WTC11 (cell line): ENCODE data around the gene OFD1. TPM values are rescaled to one million over a fixed set of nuclear protein-coding genes. Genes with fewer than 3 reads are reported as not detected.
A peak's percentile ranks its signal among the peaks of the same experiment; 100 is the strongest.

Experiments used
- ATAC-seq: fragments of 200-7000 bp; cut with Tn5 transposase; 2 replicates; pipeline ENCODE4 v1.10.0; 2021; ENCODE audit warnings: mild to moderate bottlenecking, moderate library complexity
- CTCF ChIA-PET: fragments of 300-600 bp; sonication (Branson Sonifier 250); formaldehyde crosslinking; loops from one replicate; lab custom pipeline; 2021; ENCODE audit warnings: antibody characterized with exemption; lab: Charles Lee
- POLR2A ChIA-PET: fragments of 350-600 bp; sonication (Branson Sonifier 250); formaldehyde crosslinking; loops from one replicate; lab custom pipeline; 2021; ENCODE audit warnings: antibody characterized with exemption; lab: Charles Lee
- DNase-seq: peaks from one replicate; pipeline ENCODE4 v3.0.0; 2021; ENCODE audit warnings: low spot score
- H3K27ac Mint-ChIP-seq: 2 replicates; pipeline ENCODE4 v1.8.0; 2021; ENCODE audit warnings: mixed read lengths
- H3K27me3 Mint-ChIP-seq: 2 replicates; pipeline ENCODE4 v1.8.0; 2021; ENCODE audit warnings: low read depth, mild to moderate bottlenecking, moderate library complexity, mixed read lengths
- H3K36me3 Mint-ChIP-seq: 2 replicates; pipeline ENCODE4 v1.8.0; 2021; ENCODE audit warnings: mixed read lengths
- H3K4me1 Mint-ChIP-seq: 2 replicates; pipeline ENCODE4 v1.8.0; 2022; ENCODE audit warnings: mixed read lengths
- H3K4me3 Mint-ChIP-seq: 2 replicates; pipeline ENCODE4 v1.8.0; 2021; ENCODE audit warnings: mild to moderate bottlenecking, moderate library complexity, mixed read lengths
- H3K9me3 Mint-ChIP-seq: 2 replicates; pipeline ENCODE4 v1.8.0; 2021; ENCODE audit warnings: mixed read lengths
- CREM ChIP-seq: sonication (generic); formaldehyde crosslinking; IDR thresholded peaks from 2 replicates; pipeline ENCODE4 v1.8.1; 2022; ENCODE audit warnings: mild to moderate bottlenecking, missing genetic modification reagents, moderate library complexity
- ELF4 ChIP-seq: sonication (generic); formaldehyde crosslinking; IDR thresholded peaks from 2 replicates; pipeline ENCODE4 v1.8.1; 2022; ENCODE audit warnings: low read depth, mild to moderate bottlenecking, moderate library complexity, missing genetic modification reagents
- ETV6 ChIP-seq: sonication (generic); formaldehyde crosslinking; IDR thresholded peaks from 2 replicates; pipeline ENCODE4 v1.8.1; 2022; ENCODE audit warnings: mild to moderate bottlenecking, missing genetic modification reagents
- GTF2I ChIP-seq: fragments of 250-450 bp; sonication (Bioruptor Pico); conservative IDR thresholded peaks from 2 replicates; pipeline ENCODE4 v1.4.0; 2021; ENCODE audit warnings: mild to moderate bottlenecking
- JAZF1 ChIP-seq: fragments of 250-450 bp; sonication (Bioruptor Pico); IDR thresholded peaks from 2 replicates; pipeline ENCODE4 v1.9.0; 2021; ENCODE audit warnings: moderate library complexity, mild to moderate bottlenecking, inconsistent platforms
- JUN ChIP-seq: sonication (generic); formaldehyde crosslinking; IDR thresholded peaks from 2 replicates; pipeline ENCODE4 v1.8.0; 2023; ENCODE audit warnings: mild to moderate bottlenecking, missing genetic modification reagents
- MYBL2 ChIP-seq: sonication (generic); formaldehyde crosslinking; IDR thresholded peaks from 2 replicates; pipeline ENCODE4 v1.8.1; 2023; ENCODE audit warnings: mild to moderate bottlenecking, moderate library complexity, missing genetic modification reagents
- NR2C2 ChIP-seq: sonication (generic); formaldehyde crosslinking; IDR thresholded peaks from 2 replicates; pipeline ENCODE4 v1.8.0; 2022; ENCODE audit warnings: mild to moderate bottlenecking, missing genetic modification reagents
- RORB ChIP-seq: fragments of 250-450 bp; sonication (Bioruptor Pico); IDR thresholded peaks from 2 replicates; pipeline ENCODE4 v1.9.0; 2021; ENCODE audit warnings: mild to moderate bottlenecking
- TEAD4 ChIP-seq: sonication (generic); formaldehyde crosslinking; IDR thresholded peaks from 2 replicates; pipeline ENCODE4 v1.8.0; 2022; ENCODE audit warnings: mild to moderate bottlenecking, missing genetic modification reagents
- TP53 ChIP-seq: sonication (generic); formaldehyde crosslinking; IDR thresholded peaks from 2 replicates; pipeline ENCODE4 v1.8.1; 2023; ENCODE audit warnings: mild to moderate bottlenecking, missing genetic modification reagents
- ZNF138 ChIP-seq: sonication (generic); formaldehyde crosslinking; conservative IDR thresholded peaks from 2 replicates; pipeline ENCODE4 v1.8.1; 2022; ENCODE audit warnings: mild to moderate bottlenecking, moderate library complexity, missing genetic modification reagents
- ZNF317 ChIP-seq: sonication (generic); formaldehyde crosslinking; IDR thresholded peaks from 2 replicates; pipeline ENCODE4 v1.8.1; 2023; ENCODE audit warnings: low read depth, mild to moderate bottlenecking, moderate library complexity, missing genetic modification reagents, borderline replicate concordance
- total RNA-seq: library from RNA; stranded (reverse); gene quantifications from 3 replicates; pipeline ENCODE4 v1.2.3, GENCODE V29; 2021
- TF ChIP-seq, protein P1 (sequence below): sonication (generic); formaldehyde crosslinking; IDR thresholded peaks from 2 replicates; pipeline ENCODE4 v1.8.0; 2023; ENCODE audit warnings: mild to moderate bottlenecking, missing genetic modification reagents
- TF ChIP-seq, protein P2 (sequence below): sonication (generic); formaldehyde crosslinking; IDR thresholded peaks from 2 replicates; pipeline ENCODE4 v1.8.0; 2022; ENCODE audit warnings: mild to moderate bottlenecking, missing genetic modification reagents
- TF ChIP-seq, protein P3 (sequence below): sonication (generic); formaldehyde crosslinking; IDR thresholded peaks from 2 replicates; pipeline ENCODE4 v1.8.0; 2022; ENCODE audit warnings: mild to moderate bottlenecking, missing genetic modification reagents
- TF ChIP-seq, protein P4 (sequence below): sonication (generic); formaldehyde crosslinking; IDR thresholded peaks from 2 replicates; pipeline ENCODE4 v1.8.1; 2023; ENCODE audit warnings: mild to moderate bottlenecking, missing genetic modification reagents

The OFD1 gene
- total RNA-seq, 1 experiment from 2014 or later = 23.4 TPM

DNA sequence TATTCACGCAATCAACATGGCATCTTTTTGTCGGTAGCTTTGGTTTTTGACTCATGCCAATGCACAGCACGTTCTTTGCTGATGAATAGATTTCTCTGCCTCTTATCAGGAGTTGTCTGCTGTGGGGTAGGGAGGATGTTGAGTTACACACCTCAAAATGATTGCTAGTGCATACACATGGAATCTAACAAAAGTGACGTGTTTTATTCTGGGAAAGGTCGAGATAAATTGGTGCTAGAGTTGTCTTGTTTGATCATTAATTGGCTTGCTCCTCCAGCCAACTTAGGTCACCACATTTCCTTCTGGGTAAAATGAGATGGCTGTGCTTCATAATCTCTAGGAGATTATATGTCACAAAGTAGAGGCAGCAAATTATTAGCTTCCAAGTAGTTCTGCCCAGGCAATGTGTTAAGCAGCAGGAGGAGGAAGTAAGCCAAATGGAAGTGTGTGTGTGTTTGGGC is 41.7 kb upstream of the OFD1 start:
- CTCF ChIA-PET = interaction anchor here (0.9 kb wide), 1 partner anchor 42 kb away, joined by 3 read pairs; the partner anchor contains the start of genes OFD1 and TRAPPC2
- no peaks in the 10 kb centered on the region for H3K36me3 Mint-ChIP-seq

DNA sequence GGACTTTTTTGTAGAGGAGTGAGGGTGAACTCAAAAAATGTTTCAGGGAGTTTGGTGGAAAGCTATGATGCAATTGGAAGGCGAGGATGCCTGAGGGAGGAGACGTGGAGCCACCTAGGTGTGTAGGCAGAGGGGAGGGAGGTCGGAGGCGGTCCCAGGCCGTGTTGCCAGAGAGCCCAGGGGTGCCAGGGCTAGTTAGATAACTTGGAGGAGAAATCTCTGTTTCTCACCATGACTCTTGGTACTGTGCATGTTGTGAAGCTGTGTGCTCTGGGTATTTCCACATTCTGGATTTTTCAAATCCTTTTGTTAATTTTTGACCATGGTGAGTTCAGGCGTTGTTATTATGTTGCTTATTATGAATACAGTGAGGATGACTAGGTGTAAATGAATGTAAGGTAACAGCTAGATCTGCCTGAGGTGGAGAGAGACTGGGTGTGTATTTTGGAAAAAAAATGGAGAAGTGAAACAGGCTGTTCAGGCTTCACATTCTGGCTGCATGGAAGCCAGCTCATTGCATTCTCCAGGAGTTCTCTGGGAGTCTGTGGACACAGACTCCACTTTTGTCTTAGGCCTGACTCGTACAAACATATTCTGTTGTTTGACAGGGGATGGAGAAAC is 41.1 kb upstream of the OFD1 start:
- TF ChIP-seq ETV6 (no peak), ZNF317 (CRISPR knock-in tag) (no peak), ELF4 (CRISPR knock-in tag) (no peak)
- Mint-ChIP-seq H3K27ac (peak overlapping the region; percentile 90), H3K4me1 (peaks cover 36% of the 10 kb centered on the region), H3K9me3 (no peaks in the 10 kb centered on the region), H3K36me3 (no peaks in the 10 kb centered on the region), H3K27me3 (peaks cover 4% of the 10 kb centered on the region), H3K4me3 (peak overlapping the region; percentile 18)
- ChIA-PET CTCF (interaction anchor here (0.6 to 0.9 kb wide), 2 partner anchors 41 to 63 kb away, joined by 3 read pairs; partner anchors contain the start of genes OFD1 and TRAPPC2), POLR2A (interaction anchor here (1.7 kb wide), 1 partner anchor 41 kb away, joined by 6 read pairs; the partner anchor contains the start of genes OFD1 and TRAPPC2)
- ATAC-seq (peak; percentile 8; the same call in 1 of the 2 replicates), DNase-seq (no peak)

More for the DNA sequence above, 41.7 kb upstream of the OFD1 start:
- H3K27me3 Mint-ChIP-seq = peaks cover 10% of the 10 kb centered on the region
- ATAC-seq (no peak), DNase-seq (no peak)
- peak overlapping the region; percentile 90 for H3K27ac Mint-ChIP-seq
- H3K9me3 Mint-ChIP-seq = no peaks in the 10 kb centered on the region
- peak overlapping the region; percentile 18 for H3K4me3 Mint-ChIP-seq
- TF ChIP-seq, protein P1, sequence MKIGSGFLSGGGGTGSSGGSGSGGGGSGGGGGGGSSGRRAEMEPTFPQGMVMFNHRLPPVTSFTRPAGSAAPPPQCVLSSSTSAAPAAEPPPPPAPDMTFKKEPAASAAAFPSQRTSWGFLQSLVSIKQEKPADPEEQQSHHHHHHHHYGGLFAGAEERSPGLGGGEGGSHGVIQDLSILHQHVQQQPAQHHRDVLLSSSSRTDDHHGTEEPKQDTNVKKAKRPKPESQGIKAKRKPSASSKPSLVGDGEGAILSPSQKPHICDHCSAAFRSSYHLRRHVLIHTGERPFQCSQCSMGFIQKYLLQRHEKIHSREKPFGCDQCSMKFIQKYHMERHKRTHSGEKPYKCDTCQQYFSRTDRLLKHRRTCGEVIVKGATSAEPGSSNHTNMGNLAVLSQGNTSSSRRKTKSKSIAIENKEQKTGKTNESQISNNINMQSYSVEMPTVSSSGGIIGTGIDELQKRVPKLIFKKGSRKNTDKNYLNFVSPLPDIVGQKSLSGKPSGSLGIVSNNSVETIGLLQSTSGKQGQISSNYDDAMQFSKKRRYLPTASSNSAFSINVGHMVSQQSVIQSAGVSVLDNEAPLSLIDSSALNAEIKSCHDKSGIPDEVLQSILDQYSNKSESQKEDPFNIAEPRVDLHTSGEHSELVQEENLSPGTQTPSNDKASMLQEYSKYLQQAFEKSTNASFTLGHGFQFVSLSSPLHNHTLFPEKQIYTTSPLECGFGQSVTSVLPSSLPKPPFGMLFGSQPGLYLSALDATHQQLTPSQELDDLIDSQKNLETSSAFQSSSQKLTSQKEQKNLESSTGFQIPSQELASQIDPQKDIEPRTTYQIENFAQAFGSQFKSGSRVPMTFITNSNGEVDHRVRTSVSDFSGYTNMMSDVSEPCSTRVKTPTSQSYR (CRISPR knock-in tag) = no peak
- TF ChIP-seq JUN (CRISPR knock-in tag) = no peak
- TF ChIP-seq ZNF138 (CRISPR knock-in tag) = no peak
- no peak for TF ChIP-seq TEAD4
- no peak for TF ChIP-seq MYBL2 (CRISPR knock-in tag)
- no peak for TF ChIP-seq CREM
- no peak for TF ChIP-seq NR2C2 (CRISPR knock-in tag)
- no peak for TF ChIP-seq TP53 (CRISPR knock-in tag)
- TF ChIP-seq, protein P2, sequence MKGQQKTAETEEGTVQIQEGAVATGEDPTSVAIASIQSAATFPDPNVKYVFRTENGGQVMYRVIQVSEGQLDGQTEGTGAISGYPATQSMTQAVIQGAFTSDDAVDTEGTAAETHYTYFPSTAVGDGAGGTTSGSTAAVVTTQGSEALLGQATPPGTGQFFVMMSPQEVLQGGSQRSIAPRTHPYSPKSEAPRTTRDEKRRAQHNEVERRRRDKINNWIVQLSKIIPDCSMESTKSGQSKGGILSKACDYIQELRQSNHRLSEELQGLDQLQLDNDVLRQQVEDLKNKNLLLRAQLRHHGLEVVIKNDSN (CRISPR knock-in tag) = no peak
- TF ChIP-seq, protein P3, sequence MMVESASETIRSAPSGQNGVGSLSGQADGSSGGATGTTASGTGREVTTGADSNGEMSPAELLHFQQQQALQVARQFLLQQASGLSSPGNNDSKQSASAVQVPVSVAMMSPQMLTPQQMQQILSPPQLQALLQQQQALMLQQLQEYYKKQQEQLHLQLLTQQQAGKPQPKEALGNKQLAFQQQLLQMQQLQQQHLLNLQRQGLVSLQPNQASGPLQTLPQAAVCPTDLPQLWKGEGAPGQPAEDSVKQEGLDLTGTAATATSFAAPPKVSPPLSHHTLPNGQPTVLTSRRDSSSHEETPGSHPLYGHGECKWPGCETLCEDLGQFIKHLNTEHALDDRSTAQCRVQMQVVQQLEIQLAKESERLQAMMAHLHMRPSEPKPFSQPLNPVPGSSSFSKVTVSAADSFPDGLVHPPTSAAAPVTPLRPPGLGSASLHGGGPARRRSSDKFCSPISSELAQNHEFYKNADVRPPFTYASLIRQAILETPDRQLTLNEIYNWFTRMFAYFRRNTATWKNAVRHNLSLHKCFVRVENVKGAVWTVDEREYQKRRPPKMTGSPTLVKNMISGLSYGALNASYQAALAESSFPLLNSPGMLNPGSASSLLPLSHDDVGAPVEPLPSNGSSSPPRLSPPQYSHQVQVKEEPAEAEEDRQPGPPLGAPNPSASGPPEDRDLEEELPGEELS = no peak
- TF ChIP-seq JAZF1 (CRISPR knock-in tag) = no peak
- TF ChIP-seq, protein P4, sequence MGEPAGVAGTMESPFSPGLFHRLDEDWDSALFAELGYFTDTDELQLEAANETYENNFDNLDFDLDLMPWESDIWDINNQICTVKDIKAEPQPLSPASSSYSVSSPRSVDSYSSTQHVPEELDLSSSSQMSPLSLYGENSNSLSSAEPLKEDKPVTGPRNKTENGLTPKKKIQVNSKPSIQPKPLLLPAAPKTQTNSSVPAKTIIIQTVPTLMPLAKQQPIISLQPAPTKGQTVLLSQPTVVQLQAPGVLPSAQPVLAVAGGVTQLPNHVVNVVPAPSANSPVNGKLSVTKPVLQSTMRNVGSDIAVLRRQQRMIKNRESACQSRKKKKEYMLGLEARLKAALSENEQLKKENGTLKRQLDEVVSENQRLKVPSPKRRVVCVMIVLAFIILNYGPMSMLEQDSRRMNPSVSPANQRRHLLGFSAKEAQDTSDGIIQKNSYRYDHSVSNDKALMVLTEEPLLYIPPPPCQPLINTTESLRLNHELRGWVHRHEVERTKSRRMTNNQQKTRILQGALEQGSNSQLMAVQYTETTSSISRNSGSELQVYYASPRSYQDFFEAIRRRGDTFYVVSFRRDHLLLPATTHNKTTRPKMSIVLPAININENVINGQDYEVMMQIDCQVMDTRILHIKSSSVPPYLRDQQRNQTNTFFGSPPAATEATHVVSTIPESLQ (CRISPR knock-in tag) = no peak
- TF ChIP-seq RORB = no peak
- TF ChIP-seq GTF2I (CRISPR knock-in tag) = no peak
- TF ChIP-seq, all 79 proteins: peak for 0
- H3K4me1 Mint-ChIP-seq = peaks cover 39% of the 10 kb centered on the region
- POLR2A ChIA-PET = interaction anchor here (1.7 kb wide), 1 partner anchor 42 kb away, joined by 6 read pairs; the partner anchor contains the start of genes OFD1 and TRAPPC2
